ES-I3 (cell line): Measurements from ENCODE around the gene PLIN5.

Experiments used
- H3K36me3 ChIP-seq: 2 replicates; pipeline ENCODE4 v1.6.1; 2013; ENCODE audit warnings: mild to moderate bottlenecking, low read length, control low read depth, moderate library complexity; ENCODE audit not compliant: insufficient read depth
- H3K4me1 ChIP-seq: 2 replicates; pipeline ENCODE4 v1.6.1; 2013; ENCODE audit warnings: mild to moderate bottlenecking, control low read depth, low read length; ENCODE audit not compliant: insufficient read depth
- H3K9ac ChIP-seq: 2 replicates; pipeline ENCODE4 v1.6.1; 2013; ENCODE audit warnings: low read depth, mild to moderate bottlenecking, low read length, moderate library complexity
- H3K9me3 ChIP-seq: 2 replicates; pipeline ENCODE4 v1.6.1; 2013; ENCODE audit warnings: mild to moderate bottlenecking, low read length, moderate library complexity; ENCODE audit not compliant: control insufficient read depth, insufficient read depth

PLIN5 gene

DNA sequence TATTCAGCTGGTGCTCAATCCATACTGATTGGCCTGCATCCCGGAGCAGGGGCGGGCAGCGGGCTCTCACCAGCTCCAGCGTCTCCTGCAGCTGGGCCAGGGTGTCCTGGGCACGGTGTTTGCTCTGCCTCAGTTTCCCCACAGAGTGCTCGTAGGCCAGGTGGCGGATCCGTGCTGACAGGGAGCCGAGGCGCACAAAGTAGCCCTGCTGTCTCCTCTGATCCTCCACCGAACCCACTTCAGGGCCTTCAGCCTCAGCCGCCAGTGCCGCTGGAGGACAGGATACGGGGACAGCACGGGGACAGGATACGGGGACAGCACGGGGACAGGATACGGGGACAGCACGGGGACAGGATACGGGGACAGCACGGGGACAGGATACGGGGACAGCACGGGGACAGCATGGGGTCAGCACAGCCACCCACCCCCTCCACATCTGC lies 9.4 kb downstream of the PLIN5 start:
- Histone ChIP-seq H3K4me1 (no peaks in the 10 kb centered on the region), H3K9ac (no peak overlapping the region), H3K36me3 (no peaks in the 10 kb centered on the region), H3K9me3 (no peaks in the 10 kb centered on the region)

DNA sequence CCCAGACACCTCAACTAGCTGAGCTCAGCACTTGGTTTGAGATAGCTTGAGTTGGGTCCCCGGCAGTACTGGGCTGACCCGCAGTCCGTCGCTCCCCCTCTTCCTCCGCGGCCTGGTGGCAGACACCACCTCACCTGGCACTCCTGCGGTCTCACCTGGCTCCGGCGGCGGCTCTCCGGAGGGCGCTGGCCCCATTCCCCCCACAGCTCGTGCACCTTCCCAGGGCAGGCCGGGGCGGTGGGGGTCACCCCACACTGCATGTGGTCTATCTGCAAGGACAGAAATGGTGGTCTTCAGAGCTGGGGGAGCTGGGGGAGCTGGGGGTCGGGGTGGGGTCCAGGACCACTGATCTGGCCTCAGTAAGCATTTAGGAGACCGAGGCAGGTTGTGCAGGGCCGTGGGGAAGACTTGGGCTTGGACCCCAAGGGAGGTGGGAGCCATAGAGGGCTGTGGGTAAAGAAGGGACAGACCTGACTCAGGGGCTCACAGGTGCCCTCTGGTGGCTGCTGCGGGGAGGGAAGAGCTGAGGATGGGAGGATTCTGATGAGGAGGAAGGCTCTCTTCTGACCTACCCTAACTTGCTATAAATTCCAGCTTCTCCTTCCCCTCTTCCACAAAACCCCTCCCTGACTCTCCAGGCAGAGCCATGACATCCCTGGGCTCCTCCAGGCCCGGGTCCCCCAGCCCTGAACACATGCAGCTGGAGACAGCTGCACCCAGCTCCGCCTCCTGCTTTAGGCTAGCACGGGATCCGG lies 10.0 kb downstream of the PLIN5 start:
- no peaks in the 10 kb centered on the region for H3K36me3 ChIP-seq
- no peak overlapping the region for H3K9ac ChIP-seq
- no peaks in the 10 kb centered on the region for H3K9me3 ChIP-seq
- no peaks in the 10 kb centered on the region for H3K4me1 ChIP-seq

DNA sequence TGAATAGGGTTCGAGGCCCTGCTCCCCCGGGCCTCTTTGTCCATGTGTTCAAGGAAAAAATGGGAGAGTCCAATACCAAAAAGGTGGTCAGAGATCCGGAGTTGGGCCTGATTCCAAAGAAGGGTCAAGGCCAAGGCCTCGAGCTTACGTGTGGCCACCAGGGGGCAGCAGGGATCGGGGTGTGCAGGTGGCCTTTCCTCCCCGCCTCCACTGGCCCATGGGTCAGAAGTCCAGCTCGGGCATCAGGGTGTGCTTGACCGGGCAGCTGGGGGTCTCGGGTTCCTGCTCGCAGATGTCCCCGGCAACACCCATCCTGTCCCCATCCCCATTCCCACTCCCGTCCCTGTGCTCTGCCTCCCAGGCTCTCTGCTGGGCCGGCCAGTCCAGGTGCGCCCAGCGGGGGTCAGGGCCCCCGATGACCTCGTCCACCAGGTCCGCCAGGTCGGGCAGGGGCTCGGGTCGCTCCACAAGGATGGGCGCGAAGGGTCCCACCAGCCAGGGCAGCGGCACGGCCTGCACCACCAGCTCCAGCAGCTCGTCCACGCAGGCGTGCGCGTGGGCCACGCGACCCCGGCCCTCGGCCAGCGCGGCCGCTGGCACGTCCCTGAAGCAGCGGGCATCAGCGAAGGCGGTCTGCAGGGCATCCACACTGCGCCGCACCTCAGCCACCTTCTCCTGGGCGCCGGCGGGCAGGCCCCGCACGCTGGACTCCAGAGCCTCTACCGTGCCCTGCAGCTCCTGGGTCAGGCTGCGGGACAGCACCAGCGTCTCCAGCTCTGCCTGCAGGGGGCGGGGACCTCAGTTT lies 11.5 kb downstream of the PLIN5 start:
- H3K36me3 ChIP-seq: no peaks in the 10 kb centered on the region
- no peaks in the 10 kb centered on the region for H3K9me3 ChIP-seq
- H3K9ac ChIP-seq: no peak overlapping the region
- H3K4me1 ChIP-seq: peaks cover 3% of the 10 kb centered on the region; the same call in 1 of the 2 replicates

DNA sequence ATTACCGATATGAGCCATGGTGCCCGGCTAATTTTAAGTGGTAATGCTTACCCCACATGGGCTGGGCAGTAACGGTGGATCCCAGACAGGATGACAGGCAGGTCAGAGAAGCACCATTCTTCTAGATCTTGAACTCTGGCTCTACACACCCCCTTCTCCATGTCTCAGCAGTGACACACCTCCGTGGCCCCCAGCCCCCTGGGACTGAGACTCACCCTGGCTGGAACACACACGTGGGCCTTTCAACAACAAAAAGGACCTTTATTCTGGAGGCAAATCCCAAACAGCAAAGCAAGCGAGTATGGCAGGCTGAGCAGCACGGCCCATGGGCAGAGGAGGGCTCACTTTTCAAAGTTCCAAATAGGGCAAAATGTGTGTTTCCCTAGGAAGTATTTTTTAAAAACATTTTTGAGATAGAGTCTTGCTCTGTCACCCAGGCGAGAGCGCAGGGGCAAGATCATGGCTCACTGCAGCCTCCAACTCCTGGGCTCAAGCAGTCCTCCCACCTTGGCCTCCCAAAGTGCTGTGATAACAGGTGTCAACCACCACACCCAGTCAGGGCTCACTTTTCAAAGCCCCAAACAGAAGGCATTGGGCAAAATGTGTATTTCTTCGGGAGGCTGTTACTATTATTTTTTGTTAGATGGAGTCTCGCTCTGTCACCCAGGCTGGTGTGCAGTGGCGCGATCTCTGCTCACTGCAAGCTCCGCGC lies 12.6 kb downstream of the PLIN5 start:
- Histone ChIP-seq H3K9me3 (no peaks in the 10 kb centered on the region), H3K36me3 (no peaks in the 10 kb centered on the region), H3K9ac (no peak overlapping the region), H3K4me1 (peaks cover 7% of the 10 kb centered on the region; the same call in 1 of the 2 replicates)

DNA sequence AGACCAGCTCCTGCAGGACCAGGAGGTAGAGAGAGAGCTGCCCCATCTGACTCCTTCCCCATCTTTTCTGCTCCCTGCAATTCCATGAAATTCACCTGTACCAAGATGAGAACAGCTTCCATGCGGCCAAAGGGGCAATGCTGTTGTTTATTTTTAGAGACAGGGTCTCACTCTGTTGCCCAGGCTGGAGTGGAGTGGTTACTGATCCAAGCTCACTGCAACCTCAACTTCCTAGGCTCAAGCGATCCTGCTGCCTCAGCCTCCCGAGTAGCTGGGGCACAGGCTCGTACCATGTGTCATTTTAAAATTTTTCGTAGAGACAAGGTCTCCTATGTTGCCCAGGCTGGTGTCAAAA lies 13.2 kb downstream of the PLIN5 start:
- Histone ChIP-seq H3K9me3 (no peaks in the 10 kb centered on the region), H3K4me1 (peaks cover 7% of the 10 kb centered on the region; the same call in 1 of the 2 replicates), H3K36me3 (no peaks in the 10 kb centered on the region), H3K9ac (no peak overlapping the region)

DNA sequence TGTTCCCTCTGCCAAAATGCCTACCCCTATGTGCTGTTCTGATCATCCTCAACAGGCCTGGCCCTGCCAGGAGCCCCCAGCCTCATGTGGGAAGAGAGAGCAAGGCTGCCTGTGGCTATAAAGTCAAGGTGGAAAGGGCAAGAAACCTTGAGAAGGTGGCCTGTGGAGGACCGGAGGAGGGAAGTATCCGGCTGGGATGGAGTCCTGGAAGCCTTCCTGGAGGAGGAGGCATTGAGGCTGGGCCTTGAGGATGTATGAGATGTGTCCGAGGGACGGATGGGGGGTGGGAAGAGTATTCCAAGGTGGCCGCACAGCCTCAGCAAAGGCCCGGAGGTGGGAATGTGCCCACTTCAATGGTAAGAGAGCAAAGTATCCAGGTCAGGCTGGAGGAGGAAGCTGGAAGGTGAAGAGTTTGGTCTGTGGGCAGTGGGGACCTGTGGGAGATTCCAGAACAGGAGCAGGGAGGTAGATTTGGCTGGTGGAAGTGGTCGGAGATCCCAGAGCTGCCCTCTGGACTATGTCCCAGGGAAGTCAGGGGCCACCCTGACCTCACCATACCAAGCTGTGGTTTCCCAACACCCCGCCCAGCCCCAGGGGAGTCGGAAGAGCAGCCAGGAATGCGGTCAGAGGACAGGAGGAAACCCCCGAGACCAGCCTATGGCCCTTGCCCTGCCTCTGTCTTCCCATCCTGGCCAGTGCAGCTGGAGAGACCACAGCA lies 13.7 kb downstream of the PLIN5 start:
- no peaks in the 10 kb centered on the region for H3K36me3 ChIP-seq
- no peaks in the 10 kb centered on the region for H3K9me3 ChIP-seq
- H3K4me1 ChIP-seq: peaks cover 7% of the 10 kb centered on the region; the same call in 1 of the 2 replicates
- H3K9ac ChIP-seq: no peak overlapping the region

DNA sequence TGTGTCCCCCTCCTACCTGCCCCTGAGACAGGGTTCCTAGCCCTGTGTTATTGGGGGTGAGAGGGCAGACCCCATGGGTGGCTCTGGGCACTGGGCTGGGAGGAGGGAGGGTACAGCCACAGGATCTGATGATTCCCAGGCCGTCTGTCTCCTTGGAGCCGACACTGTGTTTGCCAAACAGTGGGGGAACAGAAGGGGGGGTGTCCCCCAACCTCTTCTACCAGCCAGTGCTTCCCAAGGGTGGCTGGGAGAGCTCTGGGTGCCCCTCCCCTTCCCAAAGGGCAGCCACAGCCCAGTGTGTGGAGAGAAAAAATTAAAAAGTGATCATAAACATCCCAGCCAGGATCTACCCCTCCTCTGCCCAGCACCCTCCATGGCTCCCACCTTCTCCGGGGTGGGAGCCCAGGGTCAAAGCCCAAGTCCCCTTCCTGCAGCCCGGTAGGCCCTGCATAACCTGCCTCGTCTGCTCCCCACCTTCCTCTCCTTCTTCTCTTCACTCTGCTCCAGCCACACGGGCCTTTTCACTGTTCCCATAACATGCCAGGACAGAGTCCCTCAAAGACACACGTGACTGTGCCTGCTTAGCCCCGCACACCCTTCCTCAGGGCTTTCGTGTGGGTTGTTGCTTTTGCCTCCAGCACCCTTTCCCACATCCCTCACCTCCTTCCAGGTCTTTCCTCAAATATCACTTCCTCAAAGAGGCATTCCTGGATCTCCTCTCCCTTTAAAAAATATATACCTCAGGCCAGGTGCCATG lies 15.3 kb downstream of the PLIN5 start:
- Histone ChIP-seq H3K36me3 (no peaks in the 10 kb centered on the region), H3K9ac (no peak overlapping the region), H3K4me1 (peaks cover 7% of the 10 kb centered on the region; the same call in 1 of the 2 replicates), H3K9me3 (no peaks in the 10 kb centered on the region)

DNA sequence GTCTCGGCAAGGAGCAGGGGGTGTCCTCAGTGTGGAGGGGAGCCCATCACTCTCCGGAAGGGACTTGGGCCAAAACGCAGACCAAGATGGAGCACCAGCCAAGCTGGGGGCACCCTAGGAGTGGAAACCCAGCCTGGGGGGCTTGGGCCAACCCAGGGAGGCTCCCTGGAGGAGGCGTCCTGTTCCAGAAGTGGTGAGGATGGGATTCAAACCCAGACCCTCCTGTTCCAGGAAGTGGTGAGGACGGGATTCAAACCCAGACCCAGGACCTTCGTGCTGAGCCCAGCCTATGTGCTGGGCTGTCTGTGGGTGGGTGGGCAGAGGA lies 15.9 kb downstream of the PLIN5 start:
- H3K36me3 ChIP-seq: no peaks in the 10 kb centered on the region
- H3K4me1 ChIP-seq: peaks cover 7% of the 10 kb centered on the region; the same call in 1 of the 2 replicates
- H3K9ac ChIP-seq: no peak overlapping the region
- H3K9me3 ChIP-seq: no peaks in the 10 kb centered on the region

DNA sequence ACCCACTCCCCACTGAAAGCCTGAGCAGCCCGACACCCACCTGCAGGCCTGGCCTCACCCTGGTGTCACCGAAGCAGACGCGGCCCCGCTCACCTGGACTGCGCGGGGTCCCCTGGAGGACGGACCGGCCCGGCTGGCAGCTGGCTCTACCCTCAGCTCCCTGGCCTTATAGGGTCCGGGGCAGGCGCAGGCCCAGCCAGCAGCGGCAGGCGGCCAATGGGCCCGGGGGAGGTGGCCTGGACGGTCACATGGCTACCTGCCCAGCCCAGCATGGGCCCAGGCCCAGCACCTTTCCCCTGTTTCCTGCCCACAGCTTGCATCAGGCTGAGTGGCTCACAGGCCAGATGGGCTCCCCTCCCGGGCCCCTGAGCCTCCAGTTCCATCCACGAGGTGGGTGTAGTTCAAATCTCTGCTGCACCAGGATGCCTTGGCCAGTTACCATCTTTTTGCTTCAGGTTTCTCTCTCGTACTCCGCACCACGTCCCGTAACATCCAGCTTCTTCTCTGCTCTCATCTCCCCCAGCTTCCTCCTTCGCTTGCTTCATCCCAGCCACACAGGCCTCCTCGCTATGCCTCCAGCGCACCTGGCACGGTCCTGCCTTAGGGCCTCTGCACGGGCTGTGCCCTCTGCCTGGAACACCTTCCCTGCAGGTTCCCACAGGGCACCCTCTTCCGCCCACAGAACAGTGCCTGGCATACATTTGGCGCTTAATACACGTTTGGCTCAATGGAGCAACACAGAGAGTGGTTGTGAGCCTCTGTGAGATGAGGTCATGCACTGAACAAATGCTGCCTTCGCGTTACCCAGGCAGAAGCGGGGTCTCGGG lies 16.5 kb downstream of the PLIN5 start, which contains the start of gene PLIN4:
Gene PLIN4, minus strand, starts transcription at position 142 of the 827 bp plus-strand sequence. CDS start 214 bp downstream, outside the sequence.
- H3K36me3 ChIP-seq: no peaks in the 10 kb centered on the region
- H3K9me3 ChIP-seq: no peaks in the 10 kb centered on the region
- no peak within 1 kb of the TSS for H3K9ac ChIP-seq
- peaks cover 7% of the 10 kb centered on the region; the same call in 1 of the 2 replicates for H3K4me1 ChIP-seq

DNA sequence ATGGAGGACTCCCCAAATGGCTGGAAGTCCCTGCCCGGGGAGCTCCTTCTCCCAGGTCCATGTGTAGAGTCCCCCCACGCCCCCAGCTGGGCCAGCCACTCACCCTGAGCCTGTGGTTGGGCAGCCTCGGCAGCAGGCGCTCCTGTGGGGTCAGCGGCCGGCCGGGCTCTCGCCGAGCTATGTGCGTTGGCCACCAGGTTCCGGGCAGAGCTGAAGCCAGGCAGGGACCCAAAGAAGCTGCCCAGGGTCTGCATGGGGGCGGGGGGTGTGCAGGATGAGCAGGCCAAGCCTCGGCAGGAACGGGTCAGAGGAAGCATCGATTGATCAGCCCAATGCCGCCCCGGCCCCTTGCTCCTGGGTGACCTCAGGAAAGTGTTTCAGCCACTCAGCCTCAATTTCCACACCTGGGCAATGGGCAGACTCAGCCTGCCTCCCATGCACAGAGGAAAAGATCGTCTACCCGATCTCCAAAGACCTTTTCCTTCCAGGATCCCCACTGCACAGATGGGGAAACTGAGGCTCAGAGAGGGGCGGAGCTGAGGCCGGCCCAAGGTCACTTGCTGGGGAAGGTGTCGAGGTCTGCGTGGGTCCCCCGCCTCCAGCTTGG lies 17.5 kb downstream of the PLIN5 start:
- H3K9ac ChIP-seq: no peak overlapping the region
- no peaks in the 10 kb centered on the region for H3K9me3 ChIP-seq
- no peaks in the 10 kb centered on the region for H3K36me3 ChIP-seq
- H3K4me1 ChIP-seq: peaks cover 7% of the 10 kb centered on the region; the same call in 1 of the 2 replicates

DNA sequence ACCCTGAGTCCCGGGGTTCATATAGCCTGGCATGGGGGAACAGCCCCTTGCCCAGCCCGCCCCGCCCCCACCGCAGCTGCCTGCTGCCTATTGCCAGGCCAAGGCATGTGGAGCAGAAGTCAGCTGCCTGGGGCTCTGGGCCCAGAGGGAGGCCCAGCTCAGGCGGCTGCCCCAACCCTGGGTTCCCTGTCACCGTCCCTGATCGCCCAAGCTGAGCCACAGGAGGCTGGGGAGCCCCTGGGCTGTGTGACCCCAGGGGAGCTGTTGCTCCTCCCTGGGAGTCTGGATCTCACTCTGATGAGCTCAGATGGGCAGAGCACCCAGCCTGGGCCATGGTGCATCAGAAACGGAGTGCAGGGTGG lies 18.1 kb downstream of the PLIN5 start:
- Histone ChIP-seq H3K4me1 (peaks cover 7% of the 10 kb centered on the region; the same call in 1 of the 2 replicates), H3K9me3 (no peaks in the 10 kb centered on the region), H3K36me3 (no peaks in the 10 kb centered on the region), H3K9ac (no peak overlapping the region)

DNA sequence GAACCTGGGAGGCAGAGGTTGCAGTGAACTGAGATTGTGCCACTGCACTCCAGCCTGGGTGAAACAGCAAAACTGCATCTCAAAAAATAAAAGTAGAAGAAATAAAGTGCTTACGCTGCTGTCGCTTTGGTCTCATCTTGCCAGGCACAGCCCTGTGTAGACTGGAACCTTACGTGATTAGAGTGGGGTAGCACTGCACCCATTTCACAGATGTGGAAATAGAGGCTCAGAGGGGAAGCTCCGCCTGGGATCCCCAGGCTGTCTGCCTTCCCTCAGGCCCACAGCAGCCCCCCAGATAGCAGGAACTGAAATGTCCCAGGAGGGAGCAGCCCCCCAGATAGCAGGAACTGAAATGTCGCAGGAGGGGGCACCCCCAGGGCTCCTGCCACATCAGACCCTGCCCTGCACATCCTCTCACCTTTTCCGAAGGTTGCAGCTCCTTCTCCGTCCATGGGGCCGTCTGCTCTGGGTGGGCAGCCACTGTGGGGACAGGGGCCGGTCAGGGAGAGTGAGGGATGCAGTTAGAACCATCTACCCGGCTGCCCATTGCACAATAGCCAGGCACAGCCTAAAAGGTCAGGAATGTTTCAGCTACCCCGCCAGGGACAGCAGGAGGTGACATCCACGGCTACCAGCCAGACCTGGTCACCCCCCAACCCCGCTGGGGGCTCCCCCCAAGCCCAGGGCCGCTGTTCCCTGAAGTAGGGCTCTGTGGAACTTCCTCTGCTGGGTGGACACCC lies 18.7 kb downstream of the PLIN5 start:
- Histone ChIP-seq H3K36me3 (no peaks in the 10 kb centered on the region), H3K4me1 (peaks cover 7% of the 10 kb centered on the region; the same call in 1 of the 2 replicates), H3K9me3 (no peaks in the 10 kb centered on the region), H3K9ac (no peak overlapping the region)
